ENCODE results near the gene SLX4IP.

GRCh38 chr20:10663756-10664155, 228.7 kb downstream of the SLX4IP start:
- TF ChIP-seq CTCF (IDR thresholded peaks at IDR 0.05) (no peak), POLR2A (IDR thresholded peaks at IDR 0.05) (no peak)

All from adrenal gland (tissue), 5 donors.